HG03196 (cell line): ENCODE measurements around the gene ANP32B.

Experiments used
- ATAC-seq: cut with Tn5 transposase; IDR thresholded peaks from one replicate; pipeline ENCODE4 v1.9.1; 2021; ENCODE audit not compliant: unreplicated experiment

The ANP32B gene

DNA sequence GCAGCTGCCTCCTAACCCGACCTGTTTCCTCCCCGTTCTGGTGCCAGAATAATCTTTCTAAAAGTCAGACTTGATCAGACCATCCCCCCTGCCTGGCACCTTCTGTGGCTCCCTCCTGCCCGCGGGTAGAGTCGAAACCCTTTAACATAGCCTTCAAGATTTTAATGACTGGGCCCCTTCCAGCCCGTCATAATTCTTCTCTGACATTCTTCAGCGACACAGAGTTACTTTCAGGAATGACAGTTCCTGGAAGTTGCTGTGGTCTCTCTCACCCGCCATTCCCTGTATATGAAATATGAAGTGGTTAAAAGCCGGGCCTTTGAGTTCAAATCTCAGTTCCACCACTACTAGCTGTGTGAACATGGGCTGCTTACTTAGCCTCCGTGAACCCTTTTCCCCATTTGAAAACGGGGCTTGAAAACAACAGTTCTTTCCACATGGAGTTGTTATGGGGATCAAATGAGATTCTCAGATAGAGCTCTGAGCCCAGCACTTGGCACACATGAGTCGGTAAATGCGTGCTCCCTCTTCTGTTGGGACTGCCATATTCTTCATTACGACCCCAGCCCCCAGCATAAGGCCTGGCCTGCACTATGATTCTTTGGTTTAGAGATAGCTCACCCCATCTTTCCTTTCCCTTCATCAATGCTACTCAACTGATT lies 74.1 kb downstream of the ANP32B start:
- ATAC-seq = no peak

DNA sequence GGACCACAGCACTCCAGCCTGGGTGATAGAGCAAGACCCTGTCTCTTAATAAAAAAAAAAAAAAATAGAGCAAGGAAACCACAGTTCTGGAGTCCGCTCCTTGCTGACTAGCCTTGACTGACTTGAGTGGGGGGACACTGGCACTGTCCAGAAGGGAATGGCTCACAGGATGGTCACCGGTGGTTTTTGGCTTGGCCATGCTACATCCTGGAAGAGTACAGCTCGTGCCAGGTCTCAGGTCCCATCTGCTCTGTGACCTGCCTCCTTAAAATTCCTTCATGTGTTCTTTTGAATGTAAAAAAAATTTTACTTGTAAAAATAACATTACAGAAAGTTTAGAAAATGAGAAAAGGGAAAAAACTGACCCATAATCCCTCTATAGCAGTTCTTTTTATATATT lies 79.0 kb downstream of the ANP32B start:
- ATAC-seq = no peak

GRCh38 chr9:98064623-98065392 lies 81.7 kb downstream of the ANP32B start:
- no peak for ATAC-seq
